G401 (cell line): ENCODE data around the gene SPSB4. TPM values are rescaled to one million over a fixed set of nuclear protein-coding genes. Genes with fewer than 3 reads are reported as not detected.

Experiments
- DNase-seq: peaks from one replicate; pipeline ENCODE4 v3.0.0-alpha.2; 2015; ENCODE audit warnings: low spot score
- in situ Hi-C: cut with HindIII; loops from 2 replicates; pipeline ENCODE4 v1.10.0; 2016; ENCODE audit warnings: low sequenced_read_pairs, mixed read lengths
- total RNA-seq: library from RNA; depleted of rRNA; stranded (reverse); fragments of >200 nt; shearing (Covaris generic); gene quantifications from 2 replicates; pipeline ENCODE4 v1.2.3, GENCODE V29; 2014; rRNA removed

SPSB4 gene
- total RNA-seq, 1 experiment from 2014 or later, result 1.5 TPM

- in situ Hi-C loops, result no loop called here
- no peak for DNase-seq
Measured at GRCh38 chr3:141178026-141178425, 126.9 kb downstream of the SPSB4 start.

GRCh38 chr3:141178551-141178950, 127.4 kb downstream of the SPSB4 start:
- in situ Hi-C loops, result no loop called here

GRCh38 chr3:141179983-141180382, 128.8 kb downstream of the SPSB4 start:
- DNase-seq, result no peak
- in situ Hi-C loops, result no loop called here

More at GRCh38 chr3:141178551-141178950, 127.4 kb downstream of the SPSB4 start:
- no peak for DNase-seq

GRCh38 chr3:141181196-141181595, 130.0 kb downstream of the SPSB4 start:
- in situ Hi-C loops, result no loop called here
- DNase-seq, result no peak

- DNase-seq, result no peak
- in situ Hi-C loops, result no loop called here
Measured at GRCh38 chr3:141181819-141182218, 130.7 kb downstream of the SPSB4 start.

- in situ Hi-C loops, result no loop called here
- no peak for DNase-seq
Measured at GRCh38 chr3:141183606-141184005, 132.5 kb downstream of the SPSB4 start.

GRCh38 chr3:141184430-141184829, 133.3 kb downstream of the SPSB4 start:
- in situ Hi-C loops, result no loop called here
- no peak for DNase-seq

- no peak for DNase-seq
- in situ Hi-C loops, result no loop called here
Measured at GRCh38 chr3:141191097-141191749, 140.1 kb downstream of the SPSB4 start.

GRCh38 chr3:141192345-141192744, 141.2 kb downstream of the SPSB4 start:
- peak; percentile 96 for DNase-seq
- in situ Hi-C loops, result no loop called here

GRCh38 chr3:141193066-141193830, 142.1 kb downstream of the SPSB4 start:
- DNase-seq, result no peak
- in situ Hi-C loops, result no loop called here

Other genes starting within 250 kb of the SPSB4 start
- gene SLC25A36, start 109.5 kb upstream of the SPSB4 start, total RNA-seq, result 37.2 and 86.8 TPM in 2 replicates
- gene PXYLP1, start 180.5 kb downstream of the SPSB4 start, total RNA-seq, result 5.5 and 6.4 TPM in 2 replicates